GM18508 (cell line): Measurements from ENCODE around the gene HRK.

ENCODE experiments used
- ATAC-seq: cut with Tn5 transposase; IDR thresholded peaks from one replicate; pipeline ENCODE4 v1.9.1; 2021; ENCODE audit warnings: moderate number of reproducible peaks; ENCODE audit not compliant: insufficient read depth, unreplicated experiment

HRK gene

DNA sequence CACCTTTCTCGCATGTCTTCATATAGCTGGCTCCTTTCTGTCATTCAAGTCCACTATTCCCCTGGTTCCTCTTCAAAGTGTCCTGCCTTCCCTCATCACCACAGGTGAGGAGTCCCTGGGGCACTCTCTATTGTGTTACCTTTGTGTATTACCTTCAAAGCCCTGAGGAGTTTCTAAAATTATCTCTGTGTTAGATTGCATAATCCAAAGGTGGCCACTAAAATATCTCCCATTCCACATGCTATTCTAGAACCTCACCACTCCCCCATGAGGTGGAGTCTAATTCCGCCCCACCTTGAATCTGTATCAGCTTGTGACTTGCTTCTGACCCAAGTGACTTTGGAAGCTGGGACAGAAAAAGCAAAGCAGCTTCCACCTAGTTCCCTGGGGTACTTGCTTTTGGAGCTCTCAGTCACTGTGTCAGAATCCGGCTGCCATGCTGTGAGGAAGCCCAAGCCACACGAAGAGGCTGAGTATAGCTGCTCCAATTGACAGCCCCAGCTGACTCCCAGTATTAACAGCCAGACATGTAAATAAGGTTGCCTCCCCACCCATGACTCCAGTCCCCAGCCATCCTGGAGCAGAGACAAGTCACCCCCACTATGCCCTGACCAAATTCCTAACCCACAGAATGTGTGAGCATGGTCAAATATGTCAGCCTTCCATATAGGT, 6.8 kb downstream of the HRK start:
- no peak for ATAC-seq

DNA sequence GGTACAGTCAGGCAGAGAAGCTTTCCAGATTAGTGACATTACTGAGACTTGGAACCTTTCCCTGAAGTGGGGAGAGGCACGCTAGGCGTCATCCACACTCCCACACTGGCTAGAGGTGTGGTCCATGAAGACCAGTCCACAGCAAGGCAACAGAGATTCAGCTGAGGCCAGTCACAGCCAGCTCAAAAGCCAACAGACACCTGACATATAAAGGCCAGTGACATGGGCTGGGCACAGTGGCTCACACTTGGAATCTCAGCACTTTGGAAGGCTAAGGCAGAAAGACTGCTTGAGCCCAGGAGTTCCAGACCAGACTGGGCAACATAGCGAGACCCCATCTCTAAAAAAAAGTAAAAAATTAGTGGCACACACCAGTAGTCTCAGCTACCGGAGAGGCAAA, 10.9 kb downstream of the HRK start:
- ATAC-seq = no peak

DNA sequence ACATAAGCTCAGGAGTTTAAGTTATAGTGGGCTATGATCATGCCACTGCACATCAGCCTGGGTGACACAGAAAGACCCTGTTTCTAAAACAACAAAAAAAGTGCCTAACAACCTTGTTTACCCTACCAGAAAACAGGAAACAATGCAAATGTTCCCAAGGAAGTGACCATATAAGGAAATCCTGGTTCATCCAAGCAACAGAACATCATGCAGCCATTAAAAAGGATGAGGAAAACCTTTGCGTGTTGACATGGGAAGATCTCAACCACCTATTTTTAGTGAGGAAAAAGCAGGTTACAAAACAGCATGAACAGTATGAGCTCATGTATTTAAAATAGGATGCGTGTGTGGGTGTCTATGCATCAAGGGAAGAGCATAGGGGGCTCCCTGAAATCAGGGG, 13.7 kb downstream of the HRK start:
- no peak for ATAC-seq

DNA sequence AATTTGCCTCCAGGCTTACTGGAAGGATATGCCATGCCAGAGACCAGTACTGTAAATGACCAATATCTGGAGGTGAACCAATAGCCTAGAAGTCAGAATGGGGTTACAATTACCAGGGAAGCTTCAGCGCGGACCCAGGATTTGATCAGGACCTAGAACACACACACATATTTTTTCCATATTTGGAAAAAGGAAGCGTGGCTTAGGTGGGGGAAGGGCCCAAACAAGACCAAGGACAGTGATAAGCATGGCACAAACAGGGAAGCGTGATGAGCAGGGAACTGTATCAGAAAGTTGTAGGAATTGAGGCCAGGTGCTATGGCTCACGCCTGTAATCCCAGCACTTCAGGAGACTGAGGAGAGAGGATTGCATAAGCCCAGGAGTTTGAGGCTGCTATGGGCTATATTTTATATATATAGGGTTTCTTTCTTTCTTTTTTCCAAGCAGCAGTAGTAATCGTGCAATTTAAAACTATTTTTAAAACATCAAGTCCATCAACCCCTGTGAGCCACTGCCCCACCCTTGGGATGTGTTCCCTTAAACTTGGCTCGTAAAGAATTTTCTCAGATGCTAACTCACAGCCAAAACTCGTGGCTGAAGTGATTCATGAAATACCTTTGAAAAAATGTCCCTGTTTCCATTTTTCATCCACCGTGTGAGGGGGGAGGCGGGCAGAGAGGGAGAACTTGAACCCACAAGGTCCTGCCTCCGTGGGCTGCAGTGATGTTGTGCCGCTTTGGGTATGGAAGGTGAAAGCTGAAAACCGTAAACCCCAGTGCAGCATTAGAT, 16.7 kb downstream of the HRK start:
- ATAC-seq = no peak

DNA sequence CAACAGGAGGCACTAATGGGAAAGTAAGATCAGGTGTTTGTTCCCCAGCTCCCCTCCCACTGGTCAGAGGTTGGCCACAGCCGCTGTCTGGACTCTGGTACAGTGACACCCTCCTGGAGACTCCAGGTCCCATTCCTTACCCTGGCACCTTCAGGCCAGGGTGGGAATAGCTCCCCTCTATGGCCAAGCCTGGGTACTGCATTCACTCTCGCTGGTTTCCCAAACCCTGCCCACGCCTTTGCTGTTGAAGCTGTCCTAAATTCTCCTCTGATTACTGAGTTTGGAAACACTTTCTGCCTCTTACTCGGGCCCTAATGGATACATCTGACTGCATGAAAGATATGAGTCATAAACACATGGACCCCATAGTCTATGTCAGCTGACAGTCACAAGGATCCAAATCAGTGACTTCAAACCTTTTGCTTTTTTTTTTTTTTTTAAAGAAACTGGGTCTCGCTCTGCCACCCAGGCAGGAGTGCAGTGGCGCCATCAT, 17.9 kb downstream of the HRK start:
- no peak for ATAC-seq

DNA sequence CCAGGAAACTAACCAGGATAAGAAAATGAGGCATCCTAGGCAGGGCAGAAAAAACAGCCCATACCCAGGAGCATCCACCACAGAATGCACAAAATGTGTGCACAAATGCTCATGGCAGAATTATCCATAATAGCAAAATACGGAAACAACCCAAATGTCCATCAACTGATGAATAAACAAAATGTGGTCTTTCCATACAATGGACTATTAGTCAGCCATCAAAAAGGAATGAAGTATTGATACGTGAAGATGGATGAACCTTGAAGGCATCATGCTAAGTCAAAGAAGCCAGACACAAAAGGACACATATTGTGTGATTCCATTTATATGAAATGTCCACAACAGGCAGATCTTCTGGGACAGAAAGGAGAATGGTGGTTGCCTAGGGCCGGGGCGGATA, 19.1 kb downstream of the HRK start:
- ATAC-seq = no peak

DNA sequence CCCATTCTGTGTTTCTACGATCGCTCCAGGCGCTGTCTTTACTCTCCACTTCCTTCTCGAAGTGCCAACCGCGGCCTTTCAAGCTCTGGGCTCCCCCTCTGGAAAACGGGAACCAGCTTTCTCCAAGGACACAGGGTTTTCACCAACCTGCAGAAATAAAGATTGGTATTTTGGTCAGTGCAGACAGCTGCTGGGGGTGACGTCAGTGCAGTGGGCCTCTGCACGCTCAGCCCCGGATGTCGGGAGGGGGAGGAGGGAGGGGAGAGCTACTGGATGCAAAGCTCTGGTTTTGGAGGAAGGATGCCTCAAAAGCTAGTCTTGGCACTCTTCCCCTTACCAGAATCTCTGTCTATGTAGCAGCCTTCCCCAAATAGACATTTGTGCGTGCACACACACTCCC, 19.9 kb downstream of the HRK start:
- ATAC-seq = no peak

DNA sequence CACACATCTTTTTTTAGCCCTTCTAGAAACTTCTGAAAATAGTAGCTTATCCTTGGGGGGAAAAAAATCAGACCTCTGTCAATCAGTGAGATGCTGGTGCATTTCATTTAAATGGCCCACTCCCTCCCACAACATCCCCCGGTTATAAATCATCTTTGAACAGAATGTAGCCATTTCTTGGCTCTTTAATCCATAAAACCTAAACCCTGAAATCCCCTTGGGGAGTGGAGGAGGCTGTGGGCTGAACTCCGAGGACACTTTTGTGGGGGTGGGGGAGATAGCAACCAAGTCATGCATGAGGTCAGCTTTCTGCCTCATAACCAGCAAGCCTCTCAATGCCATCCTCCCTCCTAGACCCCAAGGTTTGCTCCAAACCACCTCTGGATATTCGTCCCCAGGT, 21.0 kb downstream of the HRK start:
- ATAC-seq = no peak

DNA sequence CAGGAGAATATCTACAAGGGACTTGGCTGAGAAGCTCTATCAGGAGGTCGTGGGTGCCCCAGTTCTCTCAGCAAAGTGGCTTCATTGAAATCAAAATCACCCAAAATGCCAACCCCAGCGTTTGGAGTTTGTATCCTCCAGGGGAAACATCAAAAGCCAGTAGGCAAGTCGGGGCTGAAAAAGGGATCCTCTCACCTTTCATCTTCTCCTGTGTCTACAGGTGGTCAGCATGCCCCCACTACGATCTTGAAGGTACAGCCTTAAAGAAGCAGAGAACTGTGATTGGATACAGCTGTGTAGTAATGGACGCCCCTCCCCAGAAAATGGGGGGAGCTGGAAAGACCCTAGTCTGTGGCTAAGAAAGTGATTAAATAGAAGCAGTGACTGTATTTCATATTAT, 22.2 kb downstream of the HRK start:
- ATAC-seq = no peak

DNA sequence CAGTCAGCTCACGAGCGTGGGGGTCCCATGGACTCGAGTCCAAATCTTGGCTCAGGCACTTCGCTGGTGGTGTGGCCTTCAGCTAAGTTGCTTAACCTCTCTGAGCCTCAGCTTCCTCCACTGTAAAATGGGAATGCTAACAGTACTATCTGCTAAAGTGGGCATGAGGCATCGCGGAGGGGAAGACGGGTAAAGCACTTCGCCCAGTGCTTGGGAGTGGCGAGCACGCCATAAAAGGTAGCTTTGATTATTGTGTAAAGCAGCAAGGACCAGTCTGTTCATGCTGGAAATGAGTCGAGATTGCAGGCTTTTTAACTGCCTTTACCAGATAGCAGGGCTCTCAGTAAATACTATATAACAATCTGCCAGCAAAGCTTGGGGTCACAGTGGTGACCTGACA, 24.5 kb downstream of the HRK start:
- ATAC-seq = no peak

DNA sequence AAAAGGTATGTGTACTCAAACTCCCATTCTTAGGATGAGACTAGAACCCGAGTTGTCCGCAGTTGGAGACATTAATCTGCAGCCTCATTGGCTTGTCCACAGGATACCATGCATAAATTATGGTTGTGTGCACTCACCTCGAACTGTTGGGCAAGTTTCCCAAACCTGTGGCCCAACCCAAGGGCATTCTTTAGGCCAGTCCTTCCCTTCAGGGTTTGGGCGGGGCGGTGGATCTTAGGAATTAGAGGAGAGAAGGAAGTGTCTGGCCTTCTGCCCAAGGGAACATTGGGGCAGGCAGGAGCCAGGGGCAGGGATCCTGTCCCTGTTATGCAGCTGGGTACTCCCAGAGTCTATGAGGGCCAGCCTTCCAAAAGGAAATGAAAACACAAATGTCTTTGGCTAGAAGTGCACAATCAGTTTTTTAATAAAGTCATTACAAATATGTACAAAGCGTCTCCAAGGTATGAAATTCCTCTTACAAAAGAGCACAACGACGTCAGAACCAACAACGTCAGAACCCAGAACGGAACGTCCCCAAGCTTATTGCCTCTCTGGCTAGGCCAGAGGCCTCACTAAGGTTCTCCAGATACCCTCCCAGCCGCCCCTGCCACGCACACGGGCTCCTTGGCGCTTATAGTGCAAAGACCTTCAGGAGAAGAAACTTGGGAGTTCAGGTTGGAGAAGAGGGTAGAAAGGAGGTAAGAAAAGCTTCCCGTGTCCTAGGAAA, 25.3 kb downstream of the HRK start:
- ATAC-seq = no peak

DNA sequence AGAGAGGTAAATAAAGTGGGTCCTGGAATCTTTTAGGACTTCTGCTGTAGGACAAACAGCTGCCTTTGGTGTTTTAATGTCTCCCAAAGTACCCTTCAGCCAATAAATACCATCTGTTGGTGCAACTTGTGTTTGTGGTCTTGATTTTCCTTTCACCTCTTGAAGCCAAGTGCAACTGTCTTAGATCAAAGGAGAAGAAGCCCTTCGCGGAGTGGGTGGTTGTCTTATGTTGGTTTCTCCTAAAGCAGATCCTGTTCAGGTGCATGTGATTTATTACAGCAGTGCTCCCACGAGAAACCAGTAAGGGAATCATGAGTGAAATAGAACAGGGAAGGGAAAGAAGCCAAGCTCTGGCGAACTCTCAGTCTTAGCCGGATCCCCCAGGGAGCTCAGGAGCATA, 27.7 kb downstream of the HRK start:
- no peak for ATAC-seq

DNA sequence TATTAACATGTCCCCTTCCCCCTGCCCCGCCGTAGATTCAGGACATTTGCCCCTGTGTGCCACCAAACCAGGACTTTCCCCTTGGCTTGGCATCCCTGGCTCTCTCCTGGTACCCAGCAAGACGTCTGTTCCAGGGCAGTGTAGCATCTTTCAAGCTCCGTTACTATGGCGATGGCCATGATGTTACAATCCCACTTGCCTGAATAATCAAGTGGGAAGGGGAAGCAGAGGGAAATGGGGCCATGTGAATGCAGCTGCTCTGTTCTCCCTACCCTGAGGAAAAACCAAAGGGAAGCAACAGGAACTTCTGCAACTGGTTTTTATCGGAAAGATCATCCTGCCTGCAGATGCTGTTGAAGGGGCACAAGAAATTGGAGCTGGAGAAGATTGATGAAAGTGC, 28.9 kb downstream of the HRK start:
- ATAC-seq = no peak

DNA sequence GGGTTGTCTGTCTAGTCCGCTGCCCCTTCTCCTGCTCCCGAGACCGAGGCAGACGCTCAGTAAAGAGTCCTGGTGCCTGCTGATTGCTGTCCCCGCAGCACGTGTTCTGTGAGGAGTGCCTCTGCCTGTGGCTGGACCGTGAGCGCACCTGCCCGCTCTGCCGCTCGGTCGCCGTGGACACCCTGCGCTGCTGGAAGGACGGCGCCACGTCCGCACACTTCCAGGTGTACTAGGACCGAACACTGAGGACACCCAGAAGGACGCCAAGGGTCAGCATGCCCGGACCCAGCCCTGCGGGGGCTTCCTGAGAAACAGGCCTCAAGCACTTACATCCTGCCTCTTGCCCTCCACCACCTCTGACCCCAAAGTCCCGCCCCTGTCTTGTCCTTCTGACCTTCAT, 32.0 kb downstream of the HRK start:
- no peak for ATAC-seq

DNA sequence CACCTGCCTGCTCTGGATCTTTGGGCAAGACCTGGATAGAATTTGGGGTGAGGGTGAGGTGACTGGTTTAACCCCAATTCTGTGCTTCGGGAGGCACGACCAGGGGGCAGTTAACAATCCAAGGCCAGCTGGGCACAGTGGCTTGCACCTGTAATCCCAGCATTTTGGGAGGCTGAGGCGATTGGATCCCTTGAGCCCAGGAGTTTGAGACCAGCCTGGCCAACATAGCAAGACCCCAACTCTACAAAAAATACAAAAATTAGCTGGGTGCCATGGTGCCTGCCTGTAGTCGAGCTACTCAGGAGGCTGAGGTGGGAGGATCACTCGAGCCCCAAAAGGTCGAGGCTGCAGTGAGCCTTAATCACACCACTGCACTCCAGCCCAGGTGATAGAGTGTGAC, 38.2 kb downstream of the HRK start:
- no peak for ATAC-seq

DNA sequence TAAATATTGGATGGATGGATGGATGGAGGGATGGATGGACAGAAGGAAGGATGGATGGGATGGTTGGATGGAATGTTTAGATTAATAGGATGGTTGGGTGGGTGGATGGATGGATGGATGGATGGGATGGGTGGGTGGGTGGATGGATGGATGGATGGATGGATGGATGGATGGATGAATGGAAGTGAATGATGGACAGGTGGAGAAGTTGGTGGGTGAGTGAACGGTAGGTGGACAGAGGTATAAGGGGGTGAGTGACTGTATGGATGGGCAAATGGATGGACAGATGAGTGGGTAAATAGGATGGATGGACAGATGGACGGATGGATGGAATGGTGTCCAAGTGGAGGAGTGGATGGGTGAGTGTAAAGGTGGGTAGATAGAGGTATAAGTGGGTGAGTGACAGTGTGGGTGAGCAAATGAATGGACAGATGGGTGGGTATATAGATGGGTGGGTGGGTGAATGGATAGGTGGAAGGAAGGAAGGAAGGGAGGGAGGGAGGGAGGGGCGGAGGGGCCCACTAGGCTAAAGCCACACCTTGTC, 41.9 kb downstream of the HRK start:
- ATAC-seq = no peak

DNA sequence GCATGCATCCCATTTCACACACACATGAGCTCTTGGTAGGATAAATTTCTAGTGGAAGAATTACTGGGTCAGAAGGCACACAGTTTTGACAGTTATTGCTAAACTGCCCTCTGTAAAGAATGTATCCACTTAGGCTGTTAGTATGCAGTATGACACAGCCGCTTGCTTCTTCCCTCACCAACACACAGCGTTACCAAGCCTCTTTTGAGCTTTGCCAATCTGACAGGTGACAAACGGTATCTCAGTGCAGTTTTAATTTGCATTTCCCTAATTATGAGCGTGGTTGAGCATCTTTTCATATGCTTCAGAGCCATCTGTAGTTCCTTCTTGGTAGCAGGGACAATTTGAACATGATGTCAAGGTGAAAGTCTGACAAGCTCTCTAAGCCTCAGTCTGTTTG, 42.9 kb downstream of the HRK start:
- ATAC-seq = no peak

DNA sequence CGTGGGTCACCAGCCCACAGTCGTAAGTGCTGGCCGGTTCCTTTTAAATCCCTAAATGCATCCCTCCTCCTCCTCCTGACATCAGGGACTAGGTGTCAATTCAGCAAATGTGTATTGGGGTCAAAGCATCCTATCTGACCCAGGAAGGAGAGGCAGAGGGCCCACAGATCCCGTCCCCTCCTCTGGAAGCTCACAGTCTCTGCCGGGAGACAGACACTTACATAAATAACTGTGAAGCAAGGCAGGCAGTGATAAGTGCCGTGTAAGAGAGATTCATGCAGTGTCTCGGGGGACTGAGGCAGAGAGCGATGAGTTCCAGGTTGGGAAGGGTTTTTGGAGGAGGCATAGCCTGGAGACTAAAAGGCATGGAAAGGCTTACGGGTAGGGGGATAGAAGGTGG, 44.1 kb downstream of the HRK start:
- ATAC-seq = no peak

DNA sequence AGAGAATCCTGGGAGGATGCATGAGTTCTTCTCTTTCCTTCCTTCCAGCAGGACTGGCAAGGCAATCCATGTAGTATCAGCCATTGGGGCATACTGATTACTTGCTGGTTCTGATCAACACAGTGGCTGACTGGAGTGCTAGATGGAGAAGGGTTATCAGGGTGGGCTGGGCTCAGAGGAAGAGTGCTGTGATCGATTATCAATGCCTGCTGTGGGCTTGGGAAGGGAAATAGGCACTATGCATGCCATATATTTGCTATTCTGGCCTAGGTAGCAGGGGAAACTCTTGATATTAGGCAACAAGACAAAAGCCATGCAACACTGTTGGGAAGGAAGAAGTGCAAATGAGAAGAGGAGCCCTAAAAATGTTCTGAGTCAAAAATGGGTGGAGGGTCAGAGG, 45.8 kb downstream of the HRK start:
- no peak for ATAC-seq

DNA sequence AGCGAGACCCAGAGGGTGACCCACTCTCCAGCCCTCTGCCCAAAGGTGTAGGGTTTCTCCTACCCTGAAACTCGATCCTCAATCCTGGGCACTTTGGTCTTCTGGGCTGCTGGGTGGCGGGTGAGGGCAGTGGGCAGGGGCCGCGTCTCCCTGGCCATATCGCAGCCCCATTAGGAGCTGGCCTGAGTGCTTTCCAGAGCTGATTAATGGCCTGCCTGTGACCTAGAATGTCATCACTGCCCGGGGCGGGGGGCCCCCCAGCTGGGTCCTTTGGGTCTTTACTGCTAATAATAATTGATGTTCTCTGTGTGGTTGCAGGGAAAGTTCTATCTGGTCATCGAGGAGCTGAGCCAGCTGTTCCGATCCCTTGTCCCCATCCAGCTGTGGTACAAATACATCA, 47.8 kb downstream of the HRK start:
- ATAC-seq = no peak

DNA sequence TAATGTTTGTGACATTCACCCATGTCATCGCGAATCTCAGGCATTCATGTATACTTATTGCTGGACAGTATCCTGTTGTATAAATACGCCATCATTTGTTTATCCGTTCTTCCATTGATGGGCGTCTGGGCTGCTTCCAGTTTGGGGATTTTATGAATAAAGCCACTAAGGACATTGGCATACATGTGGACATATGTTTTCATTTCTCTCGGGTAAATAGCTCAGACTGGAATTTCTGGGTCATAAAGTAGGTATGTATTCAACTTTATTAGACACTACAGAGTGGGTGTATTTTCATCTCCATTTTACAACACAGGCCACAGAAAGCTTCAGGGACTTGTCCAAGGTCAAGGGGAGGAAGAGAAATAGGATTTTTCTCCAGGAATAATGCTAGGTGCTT, 48.9 kb downstream of the HRK start:
- ATAC-seq = no peak
